GM12891 (cell line): ENCODE measurements around the gene TNFAIP3.
"Not testable (repeated sequence)": the region's sequence is repeated elsewhere in the genome, so short reads cannot be mapped to it uniquely, and the experiment has no call there.

Source experiments
- DNase-seq: peaks from one replicate; pipeline ENCODE4 v3.0.0; 2011; ENCODE audit warnings: low spot score; ENCODE audit not compliant: insufficient read length
- FAIRE-seq: peaks from 2 replicates; lab custom pipeline; 2011; peaks lifted over from hg19 to GRCh38; lab: Jason Lieb, UNC
- PAX5 ChIP-seq: IDR thresholded peaks from 2 replicates; pipeline ENCODE4 v1.6.1; 2011; ENCODE audit warnings: low read length, moderate library complexity, mild to moderate bottlenecking; ENCODE audit not compliant: insufficient read depth, severe bottlenecking
- POLR2A ChIP-seq: IDR thresholded peaks from 2 replicates; pipeline ENCODE4 v1.6.1; 2011; ENCODE audit warnings: low read depth, low read length, control low read depth
- POLR2AphosphoS5 ChIP-seq: IDR thresholded peaks from 2 replicates; pipeline ENCODE4 v1.6.1; 2011; ENCODE audit warnings: low read depth, low read length, control low read depth
- POU2F2 ChIP-seq: IDR thresholded peaks from 2 replicates; pipeline ENCODE4 v1.6.1; 2011; ENCODE audit warnings: low read depth, mild to moderate bottlenecking, control low read depth, low read length, moderate library complexity
- SPI1 ChIP-seq: IDR thresholded peaks from 2 replicates; pipeline ENCODE4 v1.6.1; 2011; ENCODE audit warnings: low read depth, low read length, control low read depth
- TAF1 ChIP-seq: IDR thresholded peaks from 2 replicates; pipeline ENCODE4 v1.6.1; 2011; ENCODE audit warnings: low read depth, low read length, control low read depth

Gene TNFAIP3

GRCh38 chr6:137827411-137827940 lies 39.6 kb upstream of the TNFAIP3 start:
- FAIRE-seq (no peak), DNase-seq (no peak)
- no peak for TF ChIP-seq TAF1
- no peak for TF ChIP-seq POLR2A
- no peak for TF ChIP-seq POU2F2
- no peak for TF ChIP-seq SPI1

- DNase-seq, result no peak
- peak; percentile 76 for FAIRE-seq
- TF ChIP-seq POU2F2 (peak; percentile 88), POLR2A (peak; percentile 49; the same call in 1 of the 2 replicates), PAX5 (no peak), TAF1 (no peak)
Observed at GRCh38 chr6:137827977-137828810, 38.9 kb upstream of the TNFAIP3 start.

- FAIRE-seq (peak; percentile 48), DNase-seq (no peak)
- TF ChIP-seq SPI1 (no peak), PAX5 (no peak), POLR2A (no peak), POLR2AphosphoS5 (no peak), TAF1 (no peak), POU2F2 (no peak)
Observed at GRCh38 chr6:137829641-137830083, 37.4 kb upstream of the TNFAIP3 start.

- DNase-seq (no peak), FAIRE-seq (no peak)
- TF ChIP-seq POU2F2 (no peak), POLR2A (no peak), POLR2AphosphoS5 (no peak), TAF1 (no peak)
Observed at GRCh38 chr6:137830511-137830911, 36.5 kb upstream of the TNFAIP3 start.

- TF ChIP-seq PAX5 (no peak), TAF1 (no peak), POLR2A (no peak), POLR2AphosphoS5 (no peak), SPI1 (no peak), POU2F2 (no peak)
- no peak for DNase-seq
Observed at GRCh38 chr6:137832110-137832509, 34.9 kb upstream of the TNFAIP3 start.

GRCh38 chr6:137834508-137834907 lies 32.6 kb upstream of the TNFAIP3 start:
- no peak for FAIRE-seq
- TF ChIP-seq POLR2AphosphoS5 (no peak), PAX5 (no peak), POLR2A (no peak), TAF1 (no peak), POU2F2 (no peak), SPI1 (no peak)
- DNase-seq, result no peak

More at GRCh38 chr6:137832110-137832509, 34.9 kb upstream of the TNFAIP3 start:
- FAIRE-seq, result no peak

- TF ChIP-seq POLR2AphosphoS5 (no peak), PAX5 (no peak)
- peak; percentile 52 for FAIRE-seq
- DNase-seq, result no peak
Observed at GRCh38 chr6:137836788-137837187, 30.3 kb upstream of the TNFAIP3 start.

GRCh38 chr6:137838090-137838489 lies 29.0 kb upstream of the TNFAIP3 start:
- not testable (repeated sequence) for FAIRE-seq, DNase-seq

GRCh38 chr6:137838597-137838996 lies 28.5 kb upstream of the TNFAIP3 start:
- DNase-seq, FAIRE-seq: not testable (repeated sequence)

GRCh38 chr6:137839076-137839475 lies 28.0 kb upstream of the TNFAIP3 start:
- TF ChIP-seq POLR2A (no peak), PAX5 (no peak), POLR2AphosphoS5 (no peak), TAF1 (no peak), POU2F2 (no peak), SPI1 (no peak)
- DNase-seq (no peak), FAIRE-seq (no peak)

GRCh38 chr6:137840252-137840651 lies 26.8 kb upstream of the TNFAIP3 start:
- FAIRE-seq (no peak), DNase-seq (no peak)

More at GRCh38 chr6:137840252-137840651, 26.8 kb upstream of the TNFAIP3 start:
- TF ChIP-seq PAX5 (no peak), POLR2A (no peak), TAF1 (no peak), SPI1 (no peak)
